GM21576 (cell line): Measurements from ENCODE around the gene ALAS1.

Experiments used
- ATAC-seq: cut with Tn5 transposase; IDR thresholded peaks from one replicate; pipeline ENCODE4 v1.9.1; 2021; ENCODE audit warnings: mild to moderate bottlenecking, moderate library complexity; ENCODE audit not compliant: unreplicated experiment

The ALAS1 gene

DNA sequence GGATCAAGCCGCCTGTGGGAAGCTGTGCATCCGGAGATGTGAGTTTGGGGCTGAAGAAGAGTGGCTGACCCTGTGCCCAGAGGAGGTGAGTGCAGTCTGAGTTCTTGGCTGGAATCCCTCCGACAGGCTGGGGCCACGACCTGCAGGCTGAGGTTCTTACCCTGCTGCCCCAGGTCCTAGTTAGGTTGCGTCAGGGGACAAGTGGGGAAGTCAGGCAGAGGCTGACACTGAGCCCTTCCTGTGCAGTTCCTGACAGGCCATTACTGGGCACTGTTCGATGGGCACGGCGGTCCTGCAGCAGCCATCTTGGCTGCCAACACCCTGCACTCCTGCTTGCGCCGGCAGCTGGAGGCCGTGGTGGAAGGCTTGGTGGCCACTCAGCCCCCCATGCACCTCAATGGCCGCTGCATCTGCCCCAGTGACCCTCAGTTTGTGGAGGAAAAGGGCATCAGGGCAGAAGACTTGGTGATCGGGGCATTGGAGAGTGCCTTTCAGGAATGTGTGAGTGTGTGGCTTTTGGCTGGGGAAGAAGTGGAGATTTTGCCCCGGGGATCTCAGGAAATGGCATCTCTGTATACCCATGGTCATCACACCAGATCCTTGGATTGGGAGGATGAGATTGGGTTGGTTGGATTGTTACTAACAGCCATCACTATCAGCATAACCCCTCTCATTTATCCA, 48.9 kb downstream of the ALAS1 start:
- ATAC-seq, result no peak

- ATAC-seq, result no peak
Measured at GRCh38 chr3:52247409-52248164, 49.6 kb downstream of the ALAS1 start.

DNA sequence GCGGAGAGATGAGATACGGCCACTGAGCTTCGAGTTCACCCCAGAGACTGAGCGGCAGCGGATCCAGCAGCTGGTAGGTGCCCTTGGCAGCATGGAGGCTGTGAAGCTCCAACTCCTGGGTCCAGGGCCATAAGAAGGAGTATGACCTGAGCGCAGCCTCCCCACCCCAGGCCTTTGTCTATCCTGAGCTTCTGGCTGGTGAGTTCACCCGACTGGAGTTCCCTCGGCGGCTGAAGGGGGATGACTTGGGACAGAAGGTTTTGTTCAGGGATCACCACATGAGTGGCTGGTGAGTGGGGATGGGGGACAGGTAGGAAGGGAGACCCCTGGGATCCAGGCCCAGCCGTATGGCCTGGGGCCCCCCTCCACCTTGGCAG, 50.2 kb downstream of the ALAS1 start:
- no peak for ATAC-seq

DNA sequence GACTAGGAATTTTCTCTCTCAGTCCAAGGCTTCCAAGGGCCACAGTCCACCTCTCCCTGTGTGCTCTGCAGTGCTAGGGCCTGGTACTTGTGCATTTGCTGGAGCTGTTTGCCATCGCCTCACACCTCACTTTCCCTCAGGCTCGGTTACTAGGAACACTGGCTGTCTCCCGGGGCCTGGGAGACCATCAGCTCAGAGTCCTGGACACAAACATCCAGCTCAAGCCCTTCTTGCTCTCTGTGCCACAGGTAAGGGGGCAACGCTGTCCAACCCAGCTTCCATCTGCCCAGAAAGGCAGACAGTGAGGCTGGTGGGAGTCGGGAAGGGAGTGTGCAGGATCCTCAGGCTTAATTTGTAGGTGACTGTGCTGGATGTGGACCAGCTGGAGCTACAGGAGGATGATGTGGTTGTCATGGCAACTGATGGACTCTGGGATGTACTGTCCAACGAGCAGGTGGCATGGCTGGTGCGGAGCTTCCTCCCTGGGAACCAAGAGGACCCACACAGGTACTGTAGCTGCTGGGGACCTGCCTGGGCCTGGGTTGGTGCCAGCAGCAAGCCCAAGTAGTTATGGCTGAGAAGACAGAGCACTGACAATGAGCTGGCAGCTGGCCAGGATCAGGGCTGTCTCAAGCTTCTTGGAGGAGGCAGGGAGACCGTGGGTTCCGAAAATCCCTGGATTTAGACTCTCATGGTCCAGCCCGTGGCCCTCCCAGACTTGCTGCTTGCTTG, 51.0 kb downstream of the ALAS1 start:
- no peak for ATAC-seq

- ATAC-seq, result no peak
Measured at GRCh38 chr3:52249683-52250082, 51.7 kb downstream of the ALAS1 start.

DNA sequence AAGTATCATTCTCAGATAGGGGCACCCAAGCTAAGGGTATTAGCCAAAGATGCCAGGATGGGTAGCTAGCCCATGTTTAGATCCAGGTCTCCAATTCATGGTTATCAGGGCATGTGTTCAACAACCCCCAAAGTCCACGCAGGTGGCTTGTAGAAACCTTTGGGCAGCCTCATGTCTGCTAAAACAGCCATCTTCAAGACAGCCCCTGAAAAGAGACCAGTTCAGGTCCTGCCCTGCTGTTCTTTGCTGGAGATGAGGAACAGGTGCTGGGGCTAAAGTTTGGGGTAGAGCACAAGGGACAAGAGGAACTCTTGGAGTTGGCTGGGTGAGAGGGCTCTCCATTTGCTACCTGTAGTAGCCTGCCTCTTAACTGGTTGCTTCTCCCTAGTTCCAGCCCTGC, 52.2 kb downstream of the ALAS1 start:
- no peak for ATAC-seq

DNA sequence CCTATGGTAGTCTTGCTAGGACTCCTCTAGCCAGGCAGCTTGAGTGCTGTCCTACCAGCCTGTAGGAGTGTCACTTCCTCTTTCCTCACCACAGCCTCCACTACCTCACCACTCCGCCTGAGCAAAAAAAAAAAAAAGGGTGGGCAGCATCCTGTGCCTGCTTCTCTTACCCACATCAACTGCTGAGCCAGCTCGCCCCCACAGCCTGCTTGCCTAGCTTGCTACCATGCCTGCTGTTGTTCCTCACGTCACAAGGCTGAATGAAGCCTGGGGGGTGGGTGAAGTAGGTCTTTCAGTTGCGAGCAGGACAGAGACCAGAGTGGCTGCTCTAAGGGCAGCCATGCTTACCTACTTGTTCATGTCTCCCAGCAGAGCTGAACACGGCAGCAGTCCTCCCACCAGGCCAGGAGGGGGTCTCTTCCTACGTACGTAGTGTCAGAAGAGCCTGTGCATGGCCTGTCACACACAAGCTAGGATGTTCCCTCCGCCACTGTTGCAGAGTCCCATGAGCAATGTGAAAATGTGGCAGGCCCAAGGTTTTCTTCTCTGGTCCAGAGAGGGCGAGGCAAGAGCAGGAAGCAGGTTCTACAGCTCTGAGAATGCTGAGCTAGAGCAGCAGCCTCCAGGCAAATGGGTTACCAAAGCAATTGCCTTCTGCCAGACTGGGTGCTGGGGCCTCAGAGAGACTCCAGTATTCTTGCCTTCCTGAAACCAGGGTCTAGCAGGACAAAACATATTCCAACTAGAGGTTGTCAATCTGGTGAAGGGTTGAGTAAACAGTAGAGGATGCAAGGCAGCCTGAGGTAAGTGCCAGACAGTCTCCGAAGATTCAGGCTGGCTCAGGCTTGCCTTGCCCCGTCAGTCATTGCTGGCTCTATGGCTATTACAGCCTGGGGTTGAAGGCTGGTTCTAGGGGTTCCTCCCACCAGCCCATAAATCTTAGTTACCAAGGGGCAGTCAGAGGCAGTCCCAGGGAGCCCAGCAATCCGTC, 55.6 kb downstream of the ALAS1 start:
- ATAC-seq, result peak; percentile 82

DNA sequence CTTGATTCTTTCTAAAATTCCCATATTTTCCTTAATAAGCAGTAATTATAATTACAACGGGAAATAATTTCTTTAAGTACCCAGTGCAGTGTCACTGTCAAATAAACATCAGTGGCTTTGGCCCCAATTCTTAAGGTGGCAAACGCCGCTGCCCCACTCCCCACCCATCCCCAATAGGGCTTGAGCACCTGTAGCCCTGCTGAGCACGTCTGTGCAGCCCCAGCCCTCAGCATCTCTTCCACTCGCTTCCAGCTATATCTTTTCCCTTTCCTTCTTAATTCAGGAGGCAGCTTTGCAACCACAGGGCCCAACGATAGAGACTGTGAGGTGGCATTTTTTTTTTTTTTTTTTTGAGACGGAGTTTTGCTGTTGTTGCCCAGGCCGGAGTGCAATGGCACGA, 56.6 kb downstream of the ALAS1 start:
- no peak for ATAC-seq

- no peak for ATAC-seq
Measured at GRCh38 chr3:52256159-52256558, 58.2 kb downstream of the ALAS1 start.

- no peak for ATAC-seq
Measured at GRCh38 chr3:52256622-52257021, 58.7 kb downstream of the ALAS1 start.

- ATAC-seq, result no peak
Measured at GRCh38 chr3:52257911-52258310, 60.0 kb downstream of the ALAS1 start.

DNA sequence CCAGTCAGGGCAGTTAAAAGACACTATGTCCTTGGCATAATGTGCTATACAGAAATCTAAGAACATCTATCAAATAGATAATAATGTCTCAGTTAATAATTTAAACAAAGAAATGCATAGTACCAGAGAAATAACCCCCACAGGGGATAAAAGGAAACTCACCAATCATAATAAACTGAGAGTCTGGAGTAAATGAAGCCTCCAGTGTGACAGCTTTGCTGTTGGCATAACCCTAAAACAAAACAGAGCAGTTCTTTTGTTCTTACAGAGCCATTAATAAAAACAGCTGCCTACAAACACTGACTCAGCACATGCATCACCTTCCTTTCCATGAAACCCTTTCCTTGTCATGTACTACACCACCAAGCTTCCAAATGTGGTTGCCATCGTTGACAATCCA, 61.1 kb downstream of the ALAS1 start:
- ATAC-seq, result no peak

GRCh38 chr3:52259448-52259847, 61.5 kb downstream of the ALAS1 start:
- ATAC-seq, result no peak

DNA sequence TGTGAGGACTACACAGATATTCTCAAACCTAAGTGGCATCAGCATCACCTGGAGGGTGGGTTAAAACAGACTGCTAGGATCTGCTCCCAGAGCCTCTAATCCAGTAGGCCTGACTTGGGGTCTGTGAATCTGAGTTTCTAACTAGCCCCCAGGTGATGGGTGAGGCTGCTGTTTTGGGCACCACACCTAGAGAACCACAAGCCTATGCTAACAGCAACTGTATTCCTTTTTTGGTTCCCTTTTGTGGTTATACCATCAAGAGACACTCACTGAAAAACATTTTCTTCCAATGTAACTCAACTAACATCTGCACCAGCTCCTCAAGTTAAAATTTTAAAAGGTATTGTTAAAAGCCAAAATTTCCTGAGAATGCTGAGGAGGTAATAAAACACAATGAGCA, 64.5 kb downstream of the ALAS1 start:
- no peak for ATAC-seq
